ENCODE data around the gene HINT3. TPM values are rescaled to one million over a fixed set of nuclear protein-coding genes. Genes with fewer than 3 reads are reported as not detected.
"Not testable (repeated sequence)": the region's sequence is repeated elsewhere in the genome, so short reads cannot be mapped to it uniquely, and the experiment has no call there.

Gene HINT3
- polyA plus RNA-seq, 1 donor (not counting 4 experiments of a cell fraction or from before 2014, with no cell fraction given): 3.9 TPM

- Histone ChIP-seq H3K4me2 (ENCODE audit: control insufficient read depth, extremely low read depth, insufficient read depth, low read depth, low read length) (no peak overlapping the region), H3K4me1 (ENCODE audit: control insufficient read depth, extremely low read depth, insufficient read depth, low read length) (no peaks in the 10 kb centered on the region), H3K27me3 (ENCODE audit: control insufficient read depth, extremely low read depth, insufficient read depth, low read length) (no peaks in the 10 kb centered on the region), H4K20me1 (ENCODE audit: control insufficient read depth, extremely low read depth, insufficient read depth, low read length) (no peaks in the 10 kb centered on the region), H3K36me3 (ENCODE audit: control insufficient read depth in 2 of 2, extremely low read depth in 1 of 2, insufficient read depth in 2 of 2, low read length in 2 of 2) (peaks cover 0 to 8% of the 10 kb centered on the region in 2 experiments), H3K79me2 (ENCODE audit: control insufficient read depth, insufficient read depth, low read length) (no peaks in the 10 kb centered on the region), H3K9ac (ENCODE audit: control insufficient read depth, extremely low read depth, insufficient read depth, low read length) (no peak overlapping the region), H3K27ac (ENCODE audit: control insufficient read depth, insufficient read depth, low read length) (no peak overlapping the region), H2AFZ (ENCODE audit: control insufficient read depth, low read length) (no peak overlapping the region), H3K9me1 (ENCODE audit: control insufficient read depth, extremely low read depth, insufficient read depth, low read length) (no peaks in the 10 kb centered on the region), H3K4me3 (ENCODE audit: control insufficient read depth in 2 of 3, extremely low read depth in 1 of 3, insufficient read depth in 2 of 3, low read depth in 1 of 3, low read length in 3 of 3) (no peak overlapping the region), H3K9me3 (ENCODE audit: control insufficient read depth, low read depth, low read length) (no peaks in the 10 kb centered on the region)
- FAIRE-seq: no peak
- TF ChIP-seq CTCF (optimal IDR thresholded peaks at IDR 0.05 in 1 of 3, IDR thresholded peaks at IDR 0.05 in 1 of 3, conservative IDR thresholded peaks at IDR 0.05 in 1 of 3; ENCODE audit: extremely low read depth in 1 of 3, insufficient read depth in 2 of 3, low read length in 3 of 3): no peak
- TF ChIP-seq EZH2 (IDR thresholded peaks at IDR 0.05; ENCODE audit: low read length): no peak
- no peak for DNase-seq (ENCODE audit: low read depth, low spot score)
- dilution Hi-C loops (cut with MboI; ENCODE audit: extremely low pct_ligation_motif_present, low sequenced_read_pairs): no loop called here
Measured at GRCh38 chr6:125968493-125968892, 11.9 kb downstream of the HINT3 start.

GRCh38 chr6:125970760-125971159, 14.2 kb downstream of the HINT3 start:
- Histone ChIP-seq H3K9me1 (ENCODE audit: control insufficient read depth, extremely low read depth, insufficient read depth, low read length) (no peaks in the 10 kb centered on the region), H2AFZ (ENCODE audit: control insufficient read depth, low read length) (no peak overlapping the region), H3K79me2 (ENCODE audit: control insufficient read depth, insufficient read depth, low read length) (no peaks in the 10 kb centered on the region), H3K27ac (ENCODE audit: control insufficient read depth, insufficient read depth, low read length) (no peak overlapping the region), H3K9me3 (ENCODE audit: control insufficient read depth, low read depth, low read length) (no peaks in the 10 kb centered on the region), H3K4me3 (ENCODE audit: control insufficient read depth in 2 of 3, extremely low read depth in 1 of 3, insufficient read depth in 2 of 3, low read depth in 1 of 3, low read length in 3 of 3) (no peak overlapping the region), H3K4me1 (ENCODE audit: control insufficient read depth, extremely low read depth, insufficient read depth, low read length) (no peaks in the 10 kb centered on the region), H3K9ac (ENCODE audit: control insufficient read depth, extremely low read depth, insufficient read depth, low read length) (no peak overlapping the region), H3K27me3 (ENCODE audit: control insufficient read depth, extremely low read depth, insufficient read depth, low read length) (no peaks in the 10 kb centered on the region), H3K4me2 (ENCODE audit: control insufficient read depth, extremely low read depth, insufficient read depth, low read depth, low read length) (no peak overlapping the region), H4K20me1 (ENCODE audit: control insufficient read depth, extremely low read depth, insufficient read depth, low read length) (no peaks in the 10 kb centered on the region), H3K36me3 (ENCODE audit: control insufficient read depth in 2 of 2, extremely low read depth in 1 of 2, insufficient read depth in 2 of 2, low read length in 2 of 2) (peaks cover 4 to 8% of the 10 kb centered on the region in 2 experiments)
- DNase-seq (ENCODE audit: low read depth, low spot score) (no peak), FAIRE-seq (no peak)
- TF ChIP-seq EZH2 (IDR thresholded peaks at IDR 0.05; ENCODE audit: low read length): no peak
- TF ChIP-seq CTCF (optimal IDR thresholded peaks at IDR 0.05 in 1 of 3, IDR thresholded peaks at IDR 0.05 in 1 of 3, conservative IDR thresholded peaks at IDR 0.05 in 1 of 3; ENCODE audit: extremely low read depth in 1 of 3, insufficient read depth in 2 of 3, low read length in 3 of 3): no peak
- dilution Hi-C loops (cut with MboI; ENCODE audit: extremely low pct_ligation_motif_present, low sequenced_read_pairs): no loop called here

DNA sequence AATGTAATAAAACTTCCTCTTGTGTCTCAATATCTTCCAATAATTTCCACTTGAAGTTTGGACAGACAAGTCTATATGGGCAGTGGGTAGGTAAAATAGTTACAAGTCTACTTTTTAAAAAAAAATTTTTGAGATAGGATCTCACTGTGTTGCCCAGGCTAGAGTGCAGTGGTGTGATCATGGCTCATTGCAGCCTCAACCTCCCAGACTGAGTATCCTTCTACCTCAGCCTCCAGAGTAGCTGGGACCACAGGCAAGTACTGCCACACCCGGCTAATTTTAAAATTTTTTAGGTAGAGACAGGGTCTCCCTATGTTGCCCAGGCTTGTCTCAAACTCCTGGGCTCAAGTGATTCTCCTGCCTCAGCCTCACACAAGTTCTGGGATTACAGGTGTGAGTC, 15.9 kb downstream of the HINT3 start:
- dilution Hi-C loops (cut with MboI; ENCODE audit: extremely low pct_ligation_motif_present, low sequenced_read_pairs); FAIRE-seq; H3K27ac ChIP-seq (ENCODE audit: control insufficient read depth, insufficient read depth, low read length); H3K9ac ChIP-seq (ENCODE audit: control insufficient read depth, extremely low read depth, insufficient read depth, low read length); H3K4me1 ChIP-seq (ENCODE audit: control insufficient read depth, extremely low read depth, insufficient read depth, low read length); H4K20me1 ChIP-seq (ENCODE audit: control insufficient read depth, extremely low read depth, insufficient read depth, low read length); H3K9me1 ChIP-seq (ENCODE audit: control insufficient read depth, extremely low read depth, insufficient read depth, low read length); H3K27me3 ChIP-seq (ENCODE audit: control insufficient read depth, extremely low read depth, insufficient read depth, low read length); H3K4me2 ChIP-seq (ENCODE audit: control insufficient read depth, extremely low read depth, insufficient read depth, low read depth, low read length); H2AFZ ChIP-seq (ENCODE audit: control insufficient read depth, low read length); H3K79me2 ChIP-seq (ENCODE audit: control insufficient read depth, insufficient read depth, low read length); H3K4me3 ChIP-seq (ENCODE audit: control insufficient read depth in 2 of 3, extremely low read depth in 1 of 3, insufficient read depth in 2 of 3, low read depth in 1 of 3, low read length in 3 of 3); DNase-seq (ENCODE audit: low read depth, low spot score); H3K9me3 ChIP-seq (ENCODE audit: control insufficient read depth, low read depth, low read length); H3K36me3 ChIP-seq (ENCODE audit: control insufficient read depth in 2 of 2, extremely low read depth in 1 of 2, insufficient read depth in 2 of 2, low read length in 2 of 2): not testable (repeated sequence)

All from keratinocyte (primary cell).